ENCODE measurements around the gene TAGAP. TPM values are rescaled to one million over a fixed set of nuclear protein-coding genes. Genes with fewer than 3 reads are reported as not detected.

The TAGAP gene
- 1 to 10 TPM in 8 of 9 donors, under 1 TPM in 1; 1.00 to 7.3 (median 3.8) TPM for total RNA-seq
- 1 to 10 TPM; 1.0 to 1.4 (median 1.3) TPM for polyA plus RNA-seq
- long read RNA-seq, donor 1: 0 reads
- long read RNA-seq, donor 2: 0 reads
- long read RNA-seq, donor 3: 0 reads
- long read RNA-seq, donor 4, partial matches to known transcripts: 1 of 4 reads
- long read RNA-seq, donor 4, other reads (novel, unspliced or antisense): 1 of 4 reads
- long read RNA-seq, donor 5, transcript TAGAP-203 (10 exons, 3,887 nt): major isoform, 11 of 11 reads
- long read RNA-seq, donor 5, partial matches to known transcripts: 0 of 11 reads
- long read RNA-seq, donor 5, other reads (novel, unspliced or antisense): 0 of 11 reads
- long read RNA-seq, donor 6, partial matches to known transcripts: 0 of 1 reads
- long read RNA-seq, donor 6, other reads (novel, unspliced or antisense): 1 of 1 reads
- long read RNA-seq, donor 7: 0 reads
- long read RNA-seq, donor 8: 0 reads
- long read RNA-seq, donor 9: 0 reads
- long read RNA-seq, donor 10: 0 reads

- H3K36me3 ChIP-seq (replicated peaks in 1 of 2): no peaks in the 10 kb centered on the region
- no peaks in the 10 kb centered on the region for H3K9me3 ChIP-seq (replicated peaks in 1 of 3)
- WGBS, 4 donors: 36 to 54% (median 39%) methylated on average over 15 of the region's 15 CpGs
- H3K27ac ChIP-seq: peak within 1 kb of the TSS in 3 of 5 donors; percentile 18 to 75 (median 61)
- peak within 1 kb of the TSS in 1 of 4 donors; percentile 46 for H3K4me3 ChIP-seq
- peak in 1 of 2 donors; percentile 47 for TF ChIP-seq POLR2A (IDR thresholded peaks at IDR 0.05)
- TF ChIP-seq, protein P1, sequence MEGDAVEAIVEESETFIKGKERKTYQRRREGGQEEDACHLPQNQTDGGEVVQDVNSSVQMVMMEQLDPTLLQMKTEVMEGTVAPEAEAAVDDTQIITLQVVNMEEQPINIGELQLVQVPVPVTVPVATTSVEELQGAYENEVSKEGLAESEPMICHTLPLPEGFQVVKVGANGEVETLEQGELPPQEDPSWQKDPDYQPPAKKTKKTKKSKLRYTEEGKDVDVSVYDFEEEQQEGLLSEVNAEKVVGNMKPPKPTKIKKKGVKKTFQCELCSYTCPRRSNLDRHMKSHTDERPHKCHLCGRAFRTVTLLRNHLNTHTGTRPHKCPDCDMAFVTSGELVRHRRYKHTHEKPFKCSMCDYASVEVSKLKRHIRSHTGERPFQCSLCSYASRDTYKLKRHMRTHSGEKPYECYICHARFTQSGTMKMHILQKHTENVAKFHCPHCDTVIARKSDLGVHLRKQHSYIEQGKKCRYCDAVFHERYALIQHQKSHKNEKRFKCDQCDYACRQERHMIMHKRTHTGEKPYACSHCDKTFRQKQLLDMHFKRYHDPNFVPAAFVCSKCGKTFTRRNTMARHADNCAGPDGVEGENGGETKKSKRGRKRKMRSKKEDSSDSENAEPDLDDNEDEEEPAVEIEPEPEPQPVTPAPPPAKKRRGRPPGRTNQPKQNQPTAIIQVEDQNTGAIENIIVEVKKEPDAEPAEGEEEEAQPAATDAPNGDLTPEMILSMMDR (IDR thresholded peaks at IDR 0.05): no peak
- H3K4me1 ChIP-seq (replicated peaks in 1 of 2): peaks cover 0 to 6% of the 10 kb centered on the region in 2 donors
- DNase-seq: peak; percentile 38 to 81 (median 75)
- H3K27me3 ChIP-seq: no peaks in the 10 kb centered on the region
- intact Hi-C loops (cut with DNase I): loop anchor here (5.0 to 10.0 kb wide), 3 partner anchors 62 to 90 kb away; no protein-coding TSS in a partner anchor
Measured at GRCh38 chr6:159044899-159045727, at the start of gene TAGAP. TAGAP (minus strand) TSS chr6:159044991; CDS start chr6:159044146, 845 bp downstream.

DNA sequence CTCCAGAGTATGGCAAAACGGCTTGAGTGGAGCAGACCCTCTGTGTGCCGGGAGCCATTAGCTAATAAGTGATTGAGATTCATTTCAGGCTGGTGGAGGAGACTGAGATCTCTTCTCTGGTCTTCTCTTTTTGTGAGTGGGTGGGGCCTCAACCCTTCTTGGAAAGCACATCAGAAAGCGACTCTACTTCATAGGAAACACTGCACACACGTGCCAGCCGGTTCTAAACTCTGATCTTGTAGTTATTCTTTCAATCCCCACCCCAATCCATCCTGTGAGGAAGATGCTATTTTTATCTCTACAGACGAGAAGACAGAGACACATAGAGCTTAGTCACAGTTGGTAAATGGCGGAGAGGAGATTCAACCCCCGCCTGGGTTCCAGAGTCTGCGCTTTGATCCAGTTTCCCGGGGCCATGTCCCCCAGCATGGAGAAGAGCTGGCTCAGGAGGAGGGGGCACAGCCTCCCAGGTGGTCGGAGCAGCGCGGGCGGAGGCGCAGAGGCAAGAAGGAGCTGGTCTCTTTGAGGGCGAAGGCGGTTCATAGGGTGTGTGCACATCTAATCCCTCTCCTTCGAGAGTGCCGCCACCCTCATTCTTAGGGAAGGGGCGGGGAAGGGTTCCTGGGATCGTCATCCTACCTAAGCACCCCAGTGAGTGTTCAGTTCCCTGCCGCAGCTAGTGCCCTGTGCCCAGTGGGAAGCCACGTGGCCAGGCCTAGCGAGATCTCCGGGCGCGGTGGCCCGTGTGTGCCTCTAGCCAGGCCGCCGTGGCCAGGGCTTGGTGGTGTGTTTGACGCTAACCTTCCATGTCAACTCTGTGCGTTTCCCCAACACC, 49.0 kb upstream of the TAGAP start:
- Histone ChIP-seq H3K9me3 (replicated peaks in 1 of 3) (no peaks in the 10 kb centered on the region), H3K36me3 (replicated peaks in 1 of 2) (no peaks in the 10 kb centered on the region), H3K27ac (no peak overlapping the region), H3K27me3 (no peaks in the 10 kb centered on the region), H3K4me1 (replicated peaks in 1 of 2) (no peaks in the 10 kb centered on the region), H3K4me3 (no peak overlapping the region)
- no peak for TF ChIP-seq POLR2A (IDR thresholded peaks at IDR 0.05)
- TF ChIP-seq, protein P1 (IDR thresholded peaks at IDR 0.05): no peak
- 82 to 91% (median 88%) methylated on average over 19 to 32 of the region's 32 CpGs for WGBS, 4 donors
- peak in 2 of 7 donors; percentile 3 to 30 for DNase-seq
- intact Hi-C loops (cut with DNase I): no loop called here

DNA sequence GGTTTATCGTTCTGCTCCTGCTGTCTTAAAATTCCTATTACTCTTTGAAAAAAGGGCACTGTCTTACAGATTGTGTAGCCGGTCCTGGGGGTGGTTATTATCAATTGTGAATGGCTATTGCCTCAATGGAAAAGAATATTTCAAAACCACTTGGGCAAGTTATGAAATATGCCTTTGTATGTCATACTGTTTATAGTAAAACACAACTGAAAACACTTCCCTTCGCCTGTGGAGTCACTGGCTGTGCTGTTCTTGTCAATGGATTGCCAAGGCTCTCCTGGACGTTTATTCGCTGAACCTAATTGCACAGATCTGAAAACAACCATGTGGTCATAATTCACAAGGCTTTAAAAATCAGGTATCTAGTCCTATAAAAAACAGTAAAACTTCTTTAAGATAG, 47.8 kb upstream of the TAGAP start:
- TF ChIP-seq, protein P1 (IDR thresholded peaks at IDR 0.05): no peak
- no peak for TF ChIP-seq POLR2A (IDR thresholded peaks at IDR 0.05)
- Histone ChIP-seq H3K4me3 (no peak overlapping the region), H3K27me3 (no peaks in the 10 kb centered on the region), H3K9me3 (replicated peaks in 1 of 3) (no peaks in the 10 kb centered on the region), H3K27ac (no peak overlapping the region), H3K4me1 (replicated peaks in 1 of 2) (no peaks in the 10 kb centered on the region), H3K36me3 (replicated peaks in 1 of 2) (no peaks in the 10 kb centered on the region)
- DNase-seq: peak in 3 of 7 donors; percentile 8 to 48 (median 48)
- intact Hi-C loops (cut with DNase I): no loop called here
- 65 to 74% (median 69%) methylated on average over 5 of the region's 5 CpGs for WGBS, 4 donors

Measured in adrenal gland (tissue), 19 donors.